Neural cell (in vitro differentiated cells): ENCODE results near the gene BTNL8. TPM values are rescaled to one million over a fixed set of nuclear protein-coding genes. Genes with fewer than 3 reads are reported as not detected.

ENCODE experiments used
- H2AFZ ChIP-seq: fragments of 200-600, 300-800 bp; sonication (generic), shearing (Covaris generic); 2 replicates; pipeline ENCODE4 v1.6.0; 2014; ENCODE audit warnings: low read depth, mild to moderate bottlenecking, antibody characterized with exemption, low read length, moderate library complexity
- H3F3A ChIP-seq: fragments of 200-600 bp; shearing (Covaris generic); 2 replicates; pipeline ENCODE4 v1.6.1; 2016; ENCODE audit warnings: mild to moderate bottlenecking, moderate library complexity, mixed read lengths, antibody characterized with exemption, low read length; ENCODE audit not compliant: insufficient read depth, poor library complexity, severe bottlenecking
- H3K27ac ChIP-seq: fragments of 200-600, 300-800 bp; sonication (generic), shearing (Covaris generic); 2 replicates; pipeline ENCODE4 v1.5.1; 2014; ENCODE audit warnings: mild to moderate bottlenecking, low read length, moderate library complexity
- H3K27me3 ChIP-seq: fragments of 300-800, 200-600 bp; sonication (generic), shearing (Covaris generic); 2 replicates; pipeline ENCODE4 v1.6.0; 2014; ENCODE audit warnings: mild to moderate bottlenecking, low read depth, low read length, moderate library complexity; ENCODE audit not compliant: insufficient read depth
- H3K36me3 ChIP-seq: fragments of 300-800, 200-600 bp; sonication (generic), shearing (Covaris generic); 2 replicates; pipeline ENCODE4 v1.5.1; 2014; ENCODE audit warnings: mild to moderate bottlenecking, antibody characterized with exemption, low read length, moderate library complexity; ENCODE audit not compliant: insufficient read depth
- H3K4me2 ChIP-seq: fragments of 300-800, 200-600 bp; sonication (generic), shearing (Covaris generic); 2 replicates; pipeline ENCODE4 v1.6.0; 2014; ENCODE audit warnings: mild to moderate bottlenecking, low read length
- H3K4me3 ChIP-seq: fragments of 300-800, 200-600 bp; sonication (generic), shearing (Covaris generic); 2 replicates; pipeline ENCODE4 v1.5.1; 2014; ENCODE audit warnings: mild to moderate bottlenecking, low read length, moderate library complexity
- H3K79me2 ChIP-seq: fragments of 200-600 bp; shearing (Covaris generic); replicated peaks from 2 replicates; pipeline ENCODE4 v1.6.0; 2014; ENCODE audit warnings: mild to moderate bottlenecking, low read length, moderate library complexity; ENCODE audit not compliant: insufficient read depth
- H3K9ac ChIP-seq: fragments of 300-800, 200-600 bp; sonication (generic), shearing (Covaris generic); 2 replicates; pipeline ENCODE4 v1.6.1; 2016; ENCODE audit warnings: mild to moderate bottlenecking, low read length, mixed read lengths
- H3K9me2 ChIP-seq: fragments of 200-600 bp; shearing (Covaris generic); 2 replicates; pipeline ENCODE4 v1.6.1; 2016; ENCODE audit warnings: mild to moderate bottlenecking, low read length, mixed read lengths; ENCODE audit not compliant: insufficient read depth
- H3K9me3 ChIP-seq: fragments of 200-600, 300-800 bp; sonication (generic), shearing (Covaris generic); 2 replicates; pipeline ENCODE4 v1.6.1; 2016; ENCODE audit warnings: mild to moderate bottlenecking, mixed run types, low read length, moderate library complexity, mixed read lengths
- H4K20me1 ChIP-seq: fragments of 200-600 bp; shearing (Covaris generic); 2 replicates; pipeline ENCODE4 v1.6.1; 2016; ENCODE audit warnings: mild to moderate bottlenecking, mixed run types; ENCODE audit not compliant: insufficient read depth
- CTCF ChIP-seq: fragments of 450-650 bp; IDR thresholded peaks from 2 replicates; pipeline ENCODE4 v1.5.1; 2014; ENCODE audit warnings: antibody characterized with exemption, mild to moderate bottlenecking, moderate library complexity; ENCODE audit not compliant: poor library complexity, severe bottlenecking
- EP300 ChIP-seq: fragments of 450-650 bp; conservative IDR thresholded peaks from 2 replicates; pipeline ENCODE4 v1.6.1; 2014; ENCODE audit warnings: antibody characterized with exemption, mild to moderate bottlenecking, moderate library complexity; ENCODE audit not compliant: poor library complexity, severe bottlenecking
- EZH2 ChIP-seq: fragments of 200-600, 300-800 bp; shearing (Covaris generic), sonication (generic); IDR thresholded peaks from 2 replicates; pipeline ENCODE4 v1.6.1; 2014; ENCODE audit warnings: antibody characterized with exemption, low read length, borderline replicate concordance, mild to moderate bottlenecking; ENCODE audit not compliant: insufficient read depth, poor library complexity, severe bottlenecking
- MXI1 ChIP-seq: fragments of 450-650 bp; conservative IDR thresholded peaks from 2 replicates; pipeline ENCODE4 v1.6.1; 2014; ENCODE audit warnings: antibody characterized with exemption, mild to moderate bottlenecking; ENCODE audit not compliant: poor library complexity, severe bottlenecking
- POLR2AphosphoS5 ChIP-seq: IDR thresholded peaks from 2 replicates; pipeline ENCODE4 v1.6.1; 2012
- RAD21 ChIP-seq: fragments of 450-650 bp; conservative IDR thresholded peaks from 2 replicates; pipeline ENCODE4 v1.6.1; 2014; ENCODE audit warnings: antibody characterized with exemption, mild to moderate bottlenecking, moderate library complexity
- REST ChIP-seq: IDR thresholded peaks from 2 replicates; pipeline ENCODE4 v1.6.1; 2012; ENCODE audit warnings: borderline replicate concordance
- SMC3 ChIP-seq: fragments of 450-650 bp; conservative IDR thresholded peaks from 2 replicates; pipeline ENCODE4 v1.6.1; 2014; ENCODE audit warnings: antibody characterized with exemption, mild to moderate bottlenecking, moderate library complexity; ENCODE audit not compliant: poor library complexity
- TAF1 ChIP-seq: IDR thresholded peaks from 2 replicates; pipeline ENCODE4 v1.6.1; 2012; ENCODE audit warnings: low read depth
- polyA plus RNA-seq: library from polyadenylated mRNA; depleted of rRNA; stranded (reverse); fragments of >200 nt; gene quantifications from 2 replicates; pipeline ENCODE4 v1.2.3, GENCODE V29; 2014

Gene BTNL8
- polyA plus RNA-seq, 1 donor from 2014 or later, result not detected

- no peaks in the 10 kb centered on the region for H3K9me2 ChIP-seq
- H3K27ac ChIP-seq, result no peak overlapping the region
- no peaks in the 10 kb centered on the region for H3K9me3 ChIP-seq
- TF ChIP-seq TAF1 (no peak), SMC3 (no peak), POLR2AphosphoS5 (no peak), REST (no peak), EP300 (no peak), CTCF (no peak), MXI1 (no peak), EZH2 (no peak), RAD21 (no peak)
- no peak overlapping the region for H2AFZ ChIP-seq
- H3K9ac ChIP-seq, result no peak overlapping the region
- H3K4me3 ChIP-seq, result no peak overlapping the region
- H4K20me1 ChIP-seq, result no peaks in the 10 kb centered on the region
- H3K27me3 ChIP-seq, result no peaks in the 10 kb centered on the region
- H3K4me2 ChIP-seq, result no peak overlapping the region
- no peaks in the 10 kb centered on the region for H3F3A ChIP-seq
- no peaks in the 10 kb centered on the region for H3K79me2 ChIP-seq
- no peaks in the 10 kb centered on the region for H3K36me3 ChIP-seq
These were observed 51.5 kb downstream of the BTNL8 start for GRCh38 chr5:180950291-180950949.

GRCh38 chr5:180959661-180960060, 60.7 kb downstream of the BTNL8 start:
- H3K79me2 ChIP-seq, result no peaks in the 10 kb centered on the region
- H3K27ac ChIP-seq, result no peak overlapping the region
- no peaks in the 10 kb centered on the region for H3F3A ChIP-seq
- TF ChIP-seq EZH2 (no peak), EP300 (no peak), TAF1 (no peak), MXI1 (no peak), REST (no peak), RAD21 (no peak), SMC3 (no peak), CTCF (no peak), POLR2AphosphoS5 (no peak)
- no peaks in the 10 kb centered on the region for H3K36me3 ChIP-seq
- no peaks in the 10 kb centered on the region for H4K20me1 ChIP-seq
- H3K27me3 ChIP-seq, result no peaks in the 10 kb centered on the region
- H3K9me2 ChIP-seq, result no peaks in the 10 kb centered on the region
- H2AFZ ChIP-seq, result no peak overlapping the region
- no peak overlapping the region for H3K4me2 ChIP-seq
- no peak overlapping the region for H3K9ac ChIP-seq
- no peaks in the 10 kb centered on the region for H3K9me3 ChIP-seq
- no peak overlapping the region for H3K4me3 ChIP-seq
